GM06990 (cell line): ENCODE results near the gene TMEM260.
A peak's percentile ranks its signal among the peaks of the same experiment; 100 is the strongest.

Source experiments
- DNase-seq: peaks from one replicate; pipeline ENCODE4 v3.0.0-alpha.2; 2011; ENCODE audit not compliant: insufficient read length; ENCODE audit errors: extremely low read depth
- H3K27me3 ChIP-seq: replicated peaks from 2 replicates; pipeline ENCODE4 v1.6.0; 2011; ENCODE audit warnings: low read length; ENCODE audit not compliant: control insufficient read depth, insufficient read depth
- H3K36me3 ChIP-seq: 2 replicates; pipeline ENCODE4 v1.5.1; 2011; ENCODE audit warnings: low read length; ENCODE audit not compliant: control insufficient read depth, insufficient read depth
- H3K4me3 ChIP-seq: replicated peaks from 2 replicates; pipeline ENCODE4 v1.5.1; 2011; ENCODE audit warnings: low read depth, mild to moderate bottlenecking, control low read depth, low read length
- TF ChIP-seq, protein P1 (sequence below): IDR thresholded peaks from 2 replicates; pipeline ENCODE4 v1.5.1; 2011; ENCODE audit warnings: low read length, control low read depth, mild to moderate bottlenecking, inconsistent platforms; ENCODE audit not compliant: insufficient read depth, poor library complexity, severe bottlenecking

The TMEM260 gene

DNA sequence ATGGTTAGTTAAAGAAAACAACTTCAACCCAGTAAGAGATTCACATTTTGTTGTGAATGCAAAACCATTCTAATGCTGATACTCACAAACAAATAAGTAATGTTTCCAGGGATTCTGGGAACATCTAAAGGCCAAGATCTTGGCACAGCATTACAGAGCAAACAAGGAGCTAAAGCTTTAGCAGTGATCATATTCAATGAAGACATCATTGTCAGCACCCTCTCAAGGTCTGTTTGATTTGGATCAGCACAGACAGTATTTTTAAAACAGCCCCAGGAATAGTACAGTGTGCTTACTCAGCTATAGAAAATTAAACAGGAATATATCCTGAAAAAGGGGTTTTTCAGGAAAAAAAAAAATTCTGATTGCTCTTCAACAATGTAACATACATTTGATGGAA lies 71.4 kb downstream of the TMEM260 start:
- Histone ChIP-seq H3K4me3 (no peak overlapping the region), H3K36me3 (no peaks in the 10 kb centered on the region), H3K27me3 (no peaks in the 10 kb centered on the region)
- DNase-seq, result no peak
- TF ChIP-seq, protein P1, sequence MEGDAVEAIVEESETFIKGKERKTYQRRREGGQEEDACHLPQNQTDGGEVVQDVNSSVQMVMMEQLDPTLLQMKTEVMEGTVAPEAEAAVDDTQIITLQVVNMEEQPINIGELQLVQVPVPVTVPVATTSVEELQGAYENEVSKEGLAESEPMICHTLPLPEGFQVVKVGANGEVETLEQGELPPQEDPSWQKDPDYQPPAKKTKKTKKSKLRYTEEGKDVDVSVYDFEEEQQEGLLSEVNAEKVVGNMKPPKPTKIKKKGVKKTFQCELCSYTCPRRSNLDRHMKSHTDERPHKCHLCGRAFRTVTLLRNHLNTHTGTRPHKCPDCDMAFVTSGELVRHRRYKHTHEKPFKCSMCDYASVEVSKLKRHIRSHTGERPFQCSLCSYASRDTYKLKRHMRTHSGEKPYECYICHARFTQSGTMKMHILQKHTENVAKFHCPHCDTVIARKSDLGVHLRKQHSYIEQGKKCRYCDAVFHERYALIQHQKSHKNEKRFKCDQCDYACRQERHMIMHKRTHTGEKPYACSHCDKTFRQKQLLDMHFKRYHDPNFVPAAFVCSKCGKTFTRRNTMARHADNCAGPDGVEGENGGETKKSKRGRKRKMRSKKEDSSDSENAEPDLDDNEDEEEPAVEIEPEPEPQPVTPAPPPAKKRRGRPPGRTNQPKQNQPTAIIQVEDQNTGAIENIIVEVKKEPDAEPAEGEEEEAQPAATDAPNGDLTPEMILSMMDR, result no peak

DNA sequence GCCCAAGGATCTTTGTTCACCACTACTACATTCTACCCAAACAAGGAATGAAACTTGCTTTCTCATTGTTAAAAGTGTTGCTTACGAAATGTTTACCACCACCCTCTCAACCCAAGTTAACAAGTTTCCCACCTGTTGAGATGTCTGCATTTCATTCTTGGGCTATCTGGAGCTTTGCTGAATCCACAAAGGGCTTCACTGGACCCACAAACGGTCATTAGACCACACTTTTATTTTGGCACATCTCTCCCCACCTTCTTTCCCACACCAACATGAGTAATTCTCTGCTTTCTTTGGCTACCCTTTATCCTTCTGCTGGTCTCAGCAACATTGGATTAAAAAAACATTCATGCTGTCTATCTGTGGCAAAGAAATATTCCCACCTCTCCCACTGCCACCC lies 78.0 kb downstream of the TMEM260 start:
- TF ChIP-seq, protein P1, result no peak
- no peak overlapping the region for H3K4me3 ChIP-seq
- no peaks in the 10 kb centered on the region for H3K27me3 ChIP-seq
- no peak for DNase-seq
- H3K36me3 ChIP-seq, result no peaks in the 10 kb centered on the region

DNA sequence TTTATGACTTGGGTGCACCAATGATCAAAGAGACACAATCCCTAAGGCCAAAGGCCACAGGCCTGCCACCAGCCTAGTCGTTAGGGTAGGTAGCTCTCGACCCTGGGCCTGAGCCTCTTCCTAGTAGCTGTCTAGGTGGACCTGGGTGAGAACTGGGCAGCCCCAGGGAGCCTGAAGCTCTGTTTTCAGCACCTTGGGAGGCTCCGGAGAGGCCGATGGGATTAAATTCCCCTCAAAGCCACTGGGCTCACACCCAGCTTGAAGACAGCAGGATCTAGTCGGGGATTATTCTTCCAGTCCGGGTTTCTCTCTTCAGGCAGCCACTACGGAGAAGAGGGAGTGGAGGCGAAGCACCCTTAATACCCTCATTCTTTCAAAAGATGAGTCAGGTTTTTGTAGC lies 79.8 kb downstream of the TMEM260 start:
- DNase-seq, result no peak
- TF ChIP-seq, protein P1, result no peak
- H3K36me3 ChIP-seq, result no peaks in the 10 kb centered on the region
- H3K4me3 ChIP-seq, result no peak overlapping the region
- H3K27me3 ChIP-seq, result no peaks in the 10 kb centered on the region

DNA sequence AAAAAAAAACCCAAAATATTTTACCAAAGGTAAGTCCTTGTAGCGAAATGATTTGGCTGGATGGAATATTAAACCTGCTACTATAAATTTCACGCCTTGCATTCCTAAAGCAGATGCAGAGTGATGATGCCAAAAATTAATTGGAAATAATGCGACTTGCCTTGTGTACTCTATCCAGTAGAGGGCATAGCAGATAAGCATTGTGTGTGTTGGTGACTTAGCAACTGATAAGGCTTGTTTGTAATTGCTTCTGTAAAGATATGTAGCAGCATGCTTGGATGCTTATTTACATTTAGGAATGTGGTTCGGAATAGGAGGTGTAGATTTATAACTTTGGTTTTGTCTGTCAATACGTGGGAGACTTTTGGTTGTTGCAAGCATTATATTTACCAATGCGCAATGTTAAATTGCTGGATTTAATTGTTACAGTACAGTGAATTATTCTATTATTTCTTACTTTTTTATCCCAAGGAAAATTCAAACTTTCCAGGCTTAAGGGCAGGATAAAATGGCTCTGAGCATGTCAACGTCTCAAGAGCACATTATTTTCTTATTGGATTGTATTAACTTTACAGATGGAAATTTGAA lies 80.5 kb downstream of the TMEM260 start:
- no peaks in the 10 kb centered on the region for H3K27me3 ChIP-seq
- TF ChIP-seq, protein P1, result peak; percentile 69
- H3K36me3 ChIP-seq, result no peaks in the 10 kb centered on the region
- H3K4me3 ChIP-seq, result no peak overlapping the region
- no peak for DNase-seq

DNA sequence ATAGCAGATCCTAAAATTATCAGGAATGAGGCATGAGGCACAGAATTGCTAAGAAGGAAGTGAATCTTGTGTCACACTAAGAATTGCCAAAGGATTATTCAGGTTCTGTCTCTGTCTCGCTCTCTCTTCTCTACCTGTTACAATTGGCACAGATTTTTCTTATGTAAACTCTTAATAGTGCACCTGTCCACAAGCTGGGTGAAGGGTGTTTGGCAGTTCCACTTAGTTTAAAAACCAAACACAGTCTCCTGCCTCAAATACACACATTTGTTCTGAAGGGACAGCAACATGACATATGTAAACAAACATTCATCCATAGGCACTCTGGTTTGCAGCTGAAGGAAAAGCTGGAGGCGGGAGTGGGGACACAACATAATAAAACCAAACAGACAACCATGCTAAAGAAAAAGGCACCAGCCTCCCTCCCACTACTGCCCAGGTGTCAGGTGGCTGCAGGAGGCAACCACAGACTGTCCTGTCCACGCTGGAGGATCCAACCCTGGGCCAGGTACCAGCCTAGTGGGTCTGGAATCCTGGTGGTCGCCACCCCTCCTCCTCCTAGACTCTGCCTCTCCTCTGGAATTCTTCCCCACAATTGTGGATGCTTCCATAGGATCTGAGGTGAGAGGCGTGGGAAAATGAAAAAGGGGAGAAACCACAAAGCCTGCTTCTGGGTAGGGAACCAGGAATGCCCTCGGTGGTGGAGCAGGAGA lies 81.2 kb downstream of the TMEM260 start:
- H3K27me3 ChIP-seq, result no peaks in the 10 kb centered on the region
- no peak for DNase-seq
- H3K4me3 ChIP-seq, result no peak overlapping the region
- TF ChIP-seq, protein P1, result no peak
- no peaks in the 10 kb centered on the region for H3K36me3 ChIP-seq
